GM12892 (cell line): ENCODE results near the gene GTPBP3.

Source experiments
- POLR2A ChIP-seq: IDR thresholded peaks from 2 replicates; pipeline ENCODE4 v1.6.1; 2011; ENCODE audit warnings: low read depth, low read length, control low read depth
- TAF1 ChIP-seq: IDR thresholded peaks from 2 replicates; pipeline ENCODE4 v1.6.1; 2011; ENCODE audit warnings: low read depth, mild to moderate bottlenecking, control low read depth, low read length, borderline replicate concordance

- TF ChIP-seq POLR2A (no peak), TAF1 (no peak)
Measured at GRCh38 chr19:17327068-17327653, 10.2 kb upstream of the GTPBP3 start.
